Prostate gland (tissue), 2 donors: ENCODE data around the gene FOXC1.

Experiments used
- CTCF ChIP-seq, 4 experiments: fragments of 200-600 bp in 2 of 4; fragments of 450-650 bp in 2 of 4; sonication (generic) in 2 of 4; IDR thresholded peaks; 1 replicate in 3 of 4; 2 replicates in 1 of 4; pipeline ENCODE4 v1.5.1; 2016 to 2019; ENCODE audit warnings: antibody characterized with exemption in 4 of 4, mild to moderate bottlenecking in 2 of 4, moderate library complexity in 2 of 4
- POLR2A ChIP-seq: fragments of 450-650 bp; IDR thresholded peaks from one replicate; pipeline ENCODE4 v1.6.1; 2016; ENCODE audit warnings: antibody characterized with exemption, mild to moderate bottlenecking

- TF ChIP-seq CTCF (IDR thresholded peaks at IDR 0.05) (no peak), POLR2A (no peak)
Observed at GRCh38 chr6:1597924-1598323, 11.8 kb upstream of the FOXC1 start.
